Activated naive CD4-positive, alpha-beta T cell (primary cell): ENCODE measurements around the gene CHID1.

Source experiments
- DNase-seq, 4 experiments: peaks; one replicate each; lab custom pipeline; 2025; lab: John Stamatoyannopoulos, UW

The CHID1 gene

DNA sequence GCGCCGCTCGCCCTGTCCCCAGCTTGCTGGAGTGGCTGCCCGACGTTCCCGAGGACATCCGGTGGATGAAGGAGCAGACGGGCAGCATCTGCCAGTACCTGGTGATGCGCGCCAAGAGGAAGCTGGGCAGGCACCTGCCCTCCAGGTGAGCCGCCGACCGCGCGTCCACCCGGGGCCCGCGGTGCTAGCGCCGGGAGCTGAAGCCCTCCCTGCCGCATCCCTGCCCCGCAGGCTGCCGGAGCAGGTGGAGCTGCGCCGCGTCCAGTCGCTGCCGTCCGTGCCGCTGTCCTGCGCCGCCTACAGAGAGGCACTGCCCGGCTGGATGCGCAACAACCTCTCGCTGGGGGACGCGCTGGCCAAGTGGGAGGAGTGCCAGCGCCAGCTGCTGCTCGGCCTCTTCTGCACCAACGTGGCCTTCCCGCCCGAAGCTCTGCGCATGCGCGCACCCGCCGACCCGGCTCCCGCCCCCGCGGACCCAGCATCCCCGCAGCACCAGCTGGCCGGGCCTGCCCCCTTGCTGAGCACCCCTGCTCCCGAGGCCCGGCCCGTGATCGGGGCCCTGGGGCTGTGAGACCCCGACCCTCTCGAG is 86.2 kb downstream of the CHID1 start:
- no peak for DNase-seq

DNA sequence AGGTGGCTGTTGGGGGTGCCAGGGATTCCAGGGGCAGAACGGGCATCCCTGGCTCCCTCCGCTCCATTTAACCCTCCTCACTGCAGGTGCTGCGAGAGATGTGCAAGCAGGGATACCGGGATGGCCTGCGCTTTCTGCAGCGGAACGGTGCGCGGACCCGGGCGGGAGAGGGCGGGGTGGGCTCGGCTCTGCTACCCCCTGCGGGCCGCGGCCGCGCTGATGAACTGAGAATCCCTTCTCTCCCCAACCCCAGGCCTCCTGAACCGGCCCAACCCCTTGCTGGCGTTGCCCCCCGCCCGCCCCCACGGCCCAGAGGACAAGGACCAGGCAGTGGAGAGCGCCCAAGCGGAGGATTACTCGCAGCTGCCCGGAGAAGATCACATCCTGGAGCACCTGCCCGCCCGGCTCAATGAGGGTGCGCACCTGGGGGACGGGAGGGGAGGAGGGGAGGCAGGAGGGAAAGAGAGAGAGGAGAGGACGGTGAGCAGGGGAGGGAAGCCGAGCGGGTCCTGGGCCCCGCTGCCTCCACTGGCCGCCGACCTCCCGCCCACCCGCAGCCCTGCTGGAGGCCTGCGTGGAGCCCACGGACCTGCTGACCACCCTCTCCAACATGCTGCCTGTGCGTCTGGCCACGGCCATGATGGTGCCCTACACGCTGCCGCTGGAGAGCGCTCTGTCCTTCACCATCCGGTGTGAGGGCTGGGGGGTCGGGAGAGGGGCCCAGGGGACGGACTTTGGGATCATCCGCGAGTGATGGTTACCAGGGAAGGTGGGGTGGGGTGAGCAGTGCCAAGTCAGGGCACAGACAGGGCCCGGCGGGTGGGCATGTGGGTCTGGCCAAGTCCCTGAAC is 86.9 kb downstream of the CHID1 start:
- DNase-seq = no peak

GRCh38 chr11:821512-822371 is 88.9 kb downstream of the CHID1 start:
- no peak for DNase-seq

DNA sequence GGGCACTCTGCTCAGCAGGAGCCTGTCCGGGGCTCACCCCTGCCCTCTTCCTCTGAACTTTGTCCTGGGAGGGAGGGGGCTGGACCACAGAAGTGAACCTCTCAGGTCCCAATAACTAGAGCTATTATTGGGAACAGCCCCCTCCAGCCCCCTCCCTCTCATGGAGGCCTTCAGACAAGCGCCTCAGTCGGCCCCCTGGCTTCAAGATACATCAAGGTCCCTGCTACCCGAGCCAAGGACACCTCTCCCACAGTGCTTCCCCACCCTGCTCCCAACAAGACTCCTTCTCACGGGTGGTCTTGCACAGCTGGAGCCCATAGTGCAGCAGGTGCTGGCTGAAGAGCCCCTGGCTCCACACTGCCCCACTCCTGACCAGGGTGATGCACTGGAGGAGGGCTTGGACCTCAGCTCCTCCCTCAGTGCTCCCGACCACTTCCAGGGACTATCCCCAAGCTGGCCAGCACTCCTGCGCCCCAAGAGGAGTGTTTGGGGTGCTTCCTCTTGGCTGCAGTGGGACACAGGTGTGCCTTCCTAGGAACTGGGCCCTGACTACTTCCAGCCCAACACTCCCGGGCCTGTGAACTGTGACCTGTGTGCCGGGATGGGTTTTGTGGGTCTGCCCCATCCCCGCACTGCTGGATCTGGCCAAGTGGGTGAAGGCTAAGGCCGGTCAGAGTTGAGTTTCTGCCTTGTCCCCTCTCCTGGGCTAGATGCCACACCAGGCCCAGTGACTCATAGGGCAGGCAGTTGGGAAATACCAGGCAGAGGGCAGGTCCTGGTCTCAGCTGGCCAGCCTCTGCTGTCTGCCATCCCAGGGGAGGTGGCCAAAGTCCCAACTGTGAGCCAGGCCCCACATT is 89.7 kb downstream of the CHID1 start:
- no peak for DNase-seq

DNA sequence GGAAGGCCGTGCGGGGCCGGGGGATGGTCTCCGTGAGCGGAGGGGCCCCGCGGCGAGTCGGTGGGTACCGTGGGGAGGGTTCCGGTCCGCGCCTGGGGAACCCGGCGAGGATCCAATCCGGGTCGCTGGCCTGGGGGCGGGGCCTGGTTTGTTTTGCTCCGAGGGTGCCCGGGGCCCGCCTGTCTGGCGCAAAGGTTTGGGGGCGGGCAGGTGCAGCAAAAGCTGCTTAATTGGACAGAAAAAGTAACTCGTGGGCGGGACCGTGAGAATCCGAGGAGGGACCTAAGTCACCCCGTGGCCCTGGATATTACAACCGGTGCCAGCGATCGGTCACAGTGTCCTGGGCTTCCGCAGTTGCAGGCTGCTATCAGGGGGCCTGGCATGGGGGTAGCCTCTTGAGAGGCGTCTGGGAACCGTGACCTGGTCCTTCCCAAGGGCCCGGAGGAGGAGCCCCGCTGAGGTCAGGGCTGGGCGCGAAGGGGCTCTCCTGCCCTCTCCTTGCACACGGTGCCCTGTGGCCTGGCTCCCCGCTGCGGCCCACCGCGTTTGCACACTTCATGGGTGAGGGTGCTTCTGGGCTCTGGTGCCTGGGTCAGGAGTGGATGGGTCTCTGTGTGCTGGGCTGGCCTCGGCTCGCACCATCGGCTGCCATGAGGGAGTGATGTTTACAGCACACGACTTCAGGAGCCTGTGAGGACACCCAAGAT is 90.5 kb downstream of the CHID1 start:
- peak; percentile 66 to 97 (median 86) for DNase-seq

- DNase-seq = peak; percentile 66 to 89 (median 80)
These were observed 91.3 kb downstream of the CHID1 start for GRCh38 chr11:819129-819931.

GRCh38 chr11:818396-819128 is 92.0 kb downstream of the CHID1 start, which contains the start of gene PNPLA2:
Gene PNPLA2 (plus strand): TSS chr11:818914. CDS start chr11:819719, 805 bp downstream.
- no peak for DNase-seq
